ENCODE measurements around the gene MPPED2.

DNA sequence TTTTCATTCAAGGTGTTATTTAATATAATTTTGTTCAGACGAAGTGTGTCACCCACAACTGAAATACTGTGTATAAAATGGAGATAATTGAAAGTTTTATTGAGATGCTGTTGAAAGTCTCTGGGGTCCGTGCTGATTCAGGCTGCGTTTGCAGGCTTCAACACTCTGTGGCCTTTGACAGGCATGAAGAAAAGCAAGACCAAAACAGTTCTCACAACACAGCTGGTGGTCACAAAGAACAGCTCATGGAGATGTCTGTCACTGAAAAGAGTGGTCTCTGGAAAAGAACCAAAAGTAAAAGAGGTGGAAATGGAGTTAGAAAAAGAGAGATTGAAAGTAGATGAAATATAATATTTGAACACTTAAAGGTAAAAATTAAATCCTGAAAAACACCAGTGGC is 9.8 kb upstream of the MPPED2 start:
- TF ChIP-seq EZH2phosphoT487 (IDR thresholded peaks at IDR 0.05; ENCODE audit: low read depth, severe bottlenecking, unreplicated experiment) (no peak), CTCF (IDR thresholded peaks at IDR 0.05; ENCODE audit: poor library complexity) (no peak)

Data from hepatocyte (in vitro differentiated cells).